HG03159 (cell line): Measurements from ENCODE around the gene EPHB2.

Experiments used
- ATAC-seq: cut with Tn5 transposase; IDR thresholded peaks from one replicate; pipeline ENCODE4 v1.9.1; 2021; ENCODE audit warnings: mild to moderate bottlenecking, moderate library complexity; ENCODE audit not compliant: unreplicated experiment

The EPHB2 gene

DNA sequence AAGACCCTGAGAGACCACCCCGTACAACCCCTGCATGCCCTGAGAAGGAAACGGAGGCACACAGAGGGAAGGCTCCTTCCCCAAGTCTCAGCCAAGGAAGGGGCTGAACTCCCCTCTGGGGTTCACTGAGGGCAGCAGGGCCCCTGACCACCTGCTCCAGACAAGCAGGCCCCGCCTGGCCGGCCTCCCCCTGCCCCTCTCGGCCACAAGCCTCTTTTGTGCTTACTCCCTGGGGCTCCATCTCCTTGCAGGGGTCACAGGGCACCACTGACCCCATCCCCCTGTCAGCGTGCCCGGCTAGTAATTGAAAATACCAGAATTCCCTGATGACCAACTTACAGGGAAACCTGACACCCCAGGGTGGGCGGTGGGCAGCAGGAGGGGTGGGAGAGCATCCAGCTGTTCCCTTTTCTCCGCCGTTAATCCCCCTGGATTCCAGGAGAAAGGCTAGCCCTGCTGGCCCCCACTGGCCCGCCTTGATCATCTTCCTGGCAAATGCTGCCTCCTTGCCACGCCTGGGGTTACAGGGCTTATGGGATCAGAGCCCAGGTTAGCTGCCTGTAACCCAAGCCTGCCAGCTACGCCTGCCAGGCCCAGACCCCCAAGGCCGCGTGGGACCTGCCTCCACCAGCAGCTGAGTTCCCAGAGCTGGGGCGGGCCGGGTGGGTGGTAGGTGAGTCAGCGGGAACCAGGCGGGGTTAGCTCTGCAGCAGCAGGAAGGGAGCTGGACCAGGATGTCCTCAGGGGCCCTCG is 165.9 kb downstream of the EPHB2 start:
- no peak for ATAC-seq

DNA sequence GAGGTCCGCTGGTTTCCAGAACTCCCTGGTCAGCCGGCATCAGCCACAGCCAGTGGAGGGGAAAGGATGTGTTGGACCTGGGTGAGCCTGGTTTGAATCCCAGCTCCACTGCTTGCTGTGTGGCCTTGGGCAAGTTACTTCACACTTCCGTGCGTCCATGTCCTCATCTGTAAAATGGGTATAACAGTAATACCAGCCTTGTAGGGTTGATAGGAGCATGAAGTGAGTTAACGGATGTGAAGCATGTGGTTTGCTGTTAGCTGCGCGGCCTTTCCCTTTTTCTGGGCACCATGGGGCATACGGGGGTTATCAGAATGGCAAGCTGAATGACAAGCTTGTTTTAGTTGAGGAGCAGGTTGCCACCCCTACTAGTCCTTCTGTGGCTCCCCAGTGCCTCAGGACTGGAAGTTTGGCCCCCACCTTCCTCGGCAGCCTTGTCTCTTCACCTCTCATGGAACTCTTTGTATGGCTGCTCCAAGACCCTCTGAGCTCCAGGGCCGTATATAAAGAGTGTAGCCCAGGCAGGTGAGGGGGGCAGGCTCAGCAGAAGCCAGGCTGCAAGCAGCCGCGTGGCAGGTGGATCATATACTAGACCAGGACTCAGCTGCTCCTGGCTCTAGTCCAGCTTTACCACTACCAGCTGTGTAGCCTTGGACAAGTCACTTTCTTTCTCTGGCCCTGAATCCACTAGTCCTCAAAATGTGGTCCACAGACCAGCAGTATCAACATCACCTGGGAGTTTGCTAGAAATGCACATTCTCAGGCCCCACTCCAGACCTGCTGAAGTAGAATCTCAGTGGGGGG is 166.7 kb downstream of the EPHB2 start:
- ATAC-seq, result no peak

DNA sequence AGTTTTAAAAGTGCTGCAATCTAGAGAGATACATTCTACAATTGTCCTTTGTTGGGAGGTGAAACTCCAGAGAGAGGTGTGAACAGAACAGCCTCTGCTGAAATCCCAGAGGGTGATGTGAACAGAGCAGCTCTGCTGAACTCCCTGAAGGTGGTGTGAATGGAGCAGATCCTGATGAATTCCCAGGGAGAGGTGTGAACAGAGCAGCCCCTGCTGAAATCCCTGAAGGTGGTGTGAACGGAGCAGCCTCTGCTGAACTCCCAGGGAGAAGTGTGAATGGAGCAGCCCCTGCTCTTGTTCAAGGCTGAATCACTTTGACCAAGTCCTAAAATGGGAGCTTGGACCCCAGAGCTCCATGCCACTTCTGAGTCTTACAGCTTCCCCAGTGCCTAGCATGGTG is 167.3 kb downstream of the EPHB2 start:
- no peak for ATAC-seq

DNA sequence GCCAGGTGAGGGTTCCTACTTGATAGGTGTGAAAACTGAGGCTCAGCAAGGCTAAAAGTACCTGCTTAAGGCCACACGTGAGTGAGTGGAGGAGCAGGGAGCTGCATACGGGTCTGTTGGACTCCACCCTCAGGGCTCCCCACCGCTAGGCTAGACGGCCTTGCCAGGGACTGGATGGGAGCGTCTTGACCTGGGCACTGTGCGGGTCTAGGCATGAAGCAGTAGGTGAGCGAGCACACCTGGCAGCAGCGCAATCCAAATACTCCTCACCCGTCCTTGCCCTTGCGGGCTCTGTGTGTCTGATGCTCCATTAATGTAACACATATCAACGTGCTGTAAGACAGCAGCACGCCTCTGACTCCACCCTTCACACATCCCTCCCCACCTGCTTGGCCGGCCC is 168.0 kb downstream of the EPHB2 start:
- ATAC-seq, result no peak

DNA sequence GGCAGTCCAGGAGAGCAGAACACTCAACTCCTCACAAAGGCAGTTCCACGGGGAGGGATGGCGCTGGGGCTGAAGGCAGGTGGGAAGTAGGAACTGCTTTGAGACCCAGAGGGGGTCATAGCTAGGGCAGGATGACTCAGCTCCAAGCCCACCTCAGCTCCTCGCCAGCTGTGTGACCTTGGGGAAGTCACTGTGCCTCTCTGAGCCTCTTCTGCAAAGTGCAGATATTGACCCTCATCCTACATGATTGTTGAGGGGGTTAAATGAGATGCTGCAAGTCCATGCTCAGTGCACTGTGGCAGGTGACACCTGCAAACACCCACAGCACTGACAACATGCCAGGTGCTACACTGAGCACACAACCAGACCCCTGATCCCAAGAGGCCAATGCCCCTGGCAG is 168.8 kb downstream of the EPHB2 start:
- ATAC-seq, result no peak

DNA sequence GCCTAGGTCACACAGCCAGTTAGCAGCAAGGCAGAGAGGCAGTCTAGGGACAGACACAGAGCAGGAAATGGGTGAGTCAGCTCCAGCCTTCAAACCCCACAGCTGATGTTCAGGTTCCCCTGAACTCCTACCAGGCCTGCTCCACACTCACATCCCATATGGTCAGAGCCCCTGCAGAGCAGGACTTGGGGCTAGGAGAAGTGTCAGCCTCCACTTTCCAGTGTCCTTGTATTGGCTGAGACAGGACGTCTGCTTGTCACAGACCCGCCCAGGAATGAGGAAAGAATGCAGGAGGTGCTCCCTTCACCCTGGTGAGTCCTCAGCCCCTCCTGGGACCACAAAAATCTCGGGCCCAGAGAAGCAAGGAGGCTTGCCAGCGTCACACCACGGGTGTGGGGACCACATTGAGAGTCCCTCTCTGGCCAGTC is 169.5 kb downstream of the EPHB2 start:
- no peak for ATAC-seq

DNA sequence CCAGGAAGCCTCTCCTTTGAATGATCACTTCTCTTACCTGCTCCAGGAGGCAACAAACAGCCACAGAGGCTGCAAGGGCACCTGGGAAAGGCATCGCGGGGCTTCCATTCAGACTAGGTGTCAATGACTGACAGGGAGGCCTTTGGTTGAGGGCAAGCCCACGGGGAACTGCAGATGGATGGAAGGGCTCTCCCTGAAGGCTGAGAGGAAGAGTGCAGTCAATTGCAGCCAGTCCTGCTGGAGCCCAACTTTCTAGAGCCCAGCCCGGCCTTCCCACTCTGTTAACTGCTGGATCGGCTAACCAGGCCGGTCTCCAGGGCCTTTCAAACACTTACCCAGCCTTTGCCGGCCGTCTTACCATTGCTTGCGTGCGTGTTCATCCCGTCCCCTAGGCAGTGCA is 172.8 kb downstream of the EPHB2 start:
- no peak for ATAC-seq

DNA sequence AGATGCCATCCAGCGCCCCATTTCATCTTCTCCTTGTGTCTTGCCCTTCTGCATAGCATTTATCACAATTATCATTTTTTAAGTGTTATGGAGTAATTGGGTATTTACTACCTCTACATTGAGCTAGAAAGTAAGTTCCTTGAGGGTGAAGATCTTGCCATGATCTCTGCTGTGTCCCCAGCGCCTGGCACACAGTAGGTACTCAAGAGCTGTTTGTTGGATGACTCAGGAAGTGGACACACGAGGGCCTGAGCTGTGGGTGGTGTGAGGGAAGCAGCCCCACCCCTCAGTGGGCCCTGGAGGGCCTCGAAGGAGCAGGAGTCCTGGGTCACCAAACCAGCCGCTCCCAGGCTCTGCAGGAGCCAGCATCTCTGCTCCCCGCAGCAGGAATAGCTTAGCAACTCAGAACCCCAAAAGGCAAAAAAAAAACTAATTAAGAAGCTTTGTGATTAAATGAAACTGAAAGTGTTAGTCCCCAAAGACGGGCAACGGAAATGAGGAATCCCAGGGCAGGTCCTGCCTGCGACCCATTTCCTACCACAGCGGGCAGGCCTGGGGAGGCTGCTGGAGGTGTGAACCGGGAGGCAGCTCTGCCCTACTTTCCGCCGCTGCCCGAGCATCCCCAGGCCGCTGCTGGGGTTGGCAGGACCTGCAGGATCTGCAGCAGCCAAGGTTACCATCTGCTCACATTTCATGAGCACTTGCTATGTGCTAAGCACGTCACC is 174.3 kb downstream of the EPHB2 start:
- ATAC-seq, result no peak

DNA sequence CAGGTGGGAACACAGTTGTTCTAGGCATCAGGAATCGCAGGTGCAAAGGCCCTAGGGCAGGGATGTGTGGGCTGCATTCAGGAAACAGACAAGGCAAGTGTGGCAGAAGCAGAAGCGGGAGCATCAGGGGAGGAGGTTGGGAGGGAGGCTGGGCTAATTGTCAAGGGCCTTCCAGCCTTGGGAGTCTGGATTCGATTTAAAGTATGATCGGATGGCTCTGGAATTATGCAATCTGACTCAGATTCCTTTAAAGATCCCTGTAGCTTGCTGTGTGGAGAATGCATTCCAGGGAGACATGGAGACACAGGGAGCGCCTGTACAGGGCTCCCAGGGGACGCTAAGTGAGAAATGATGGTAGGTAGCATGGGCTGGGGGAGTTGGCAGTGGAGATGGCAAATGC is 175.6 kb downstream of the EPHB2 start:
- no peak for ATAC-seq

DNA sequence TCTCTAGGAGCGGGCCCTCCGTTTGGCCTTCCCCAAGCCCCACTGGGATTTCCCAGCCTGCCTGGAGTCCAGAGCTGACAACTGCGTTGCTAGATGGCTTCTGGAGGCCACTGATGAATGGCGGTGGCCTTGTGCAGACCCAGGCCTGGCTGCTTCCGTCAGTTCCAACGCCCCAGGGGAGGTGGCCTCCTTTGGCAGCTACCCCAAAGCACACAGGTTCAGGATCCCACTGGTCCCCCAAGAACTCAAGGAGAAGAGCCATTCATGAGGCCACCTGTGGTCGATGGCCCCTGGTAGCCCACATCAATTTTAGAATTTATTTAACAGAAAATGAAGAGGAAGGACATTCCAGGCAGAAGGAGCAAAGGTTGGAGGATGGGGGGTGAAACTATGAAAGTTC is 176.9 kb downstream of the EPHB2 start:
- ATAC-seq, result no peak

DNA sequence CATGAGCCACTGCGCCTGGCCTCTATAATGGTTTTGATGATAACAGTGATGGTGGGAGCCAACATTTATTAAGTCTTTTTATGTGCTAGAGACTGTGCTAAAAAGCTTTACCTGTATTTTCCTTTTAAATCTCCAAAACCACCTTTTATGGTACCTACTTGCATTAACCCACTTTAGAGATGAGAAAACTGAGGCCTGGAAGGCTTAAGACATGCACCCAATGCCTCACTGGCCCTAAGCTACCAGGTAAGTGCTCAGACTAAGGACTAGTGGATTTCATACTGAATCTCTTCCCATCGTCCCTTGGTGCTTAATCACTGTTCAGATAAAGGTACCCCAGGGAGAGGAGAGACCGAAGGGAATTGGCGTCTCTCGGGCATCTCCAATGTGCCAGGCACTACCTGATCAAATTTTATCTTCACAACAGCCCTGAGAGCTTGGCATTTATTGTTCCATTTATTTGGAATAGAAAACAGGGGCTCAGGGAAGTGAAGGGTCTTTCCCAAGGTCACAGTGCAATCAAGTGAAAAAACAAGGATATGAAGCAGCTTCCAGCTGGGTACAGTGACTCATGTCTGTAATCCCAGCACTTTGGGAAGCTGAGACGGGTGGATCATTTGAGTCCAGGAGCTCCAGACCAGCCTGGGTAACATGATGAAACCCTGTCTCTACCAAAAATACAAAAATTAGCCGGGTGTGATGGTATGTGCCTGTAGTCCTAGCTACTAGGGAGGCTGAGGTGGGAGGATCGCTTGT is 177.9 kb downstream of the EPHB2 start:
- ATAC-seq, result no peak

DNA sequence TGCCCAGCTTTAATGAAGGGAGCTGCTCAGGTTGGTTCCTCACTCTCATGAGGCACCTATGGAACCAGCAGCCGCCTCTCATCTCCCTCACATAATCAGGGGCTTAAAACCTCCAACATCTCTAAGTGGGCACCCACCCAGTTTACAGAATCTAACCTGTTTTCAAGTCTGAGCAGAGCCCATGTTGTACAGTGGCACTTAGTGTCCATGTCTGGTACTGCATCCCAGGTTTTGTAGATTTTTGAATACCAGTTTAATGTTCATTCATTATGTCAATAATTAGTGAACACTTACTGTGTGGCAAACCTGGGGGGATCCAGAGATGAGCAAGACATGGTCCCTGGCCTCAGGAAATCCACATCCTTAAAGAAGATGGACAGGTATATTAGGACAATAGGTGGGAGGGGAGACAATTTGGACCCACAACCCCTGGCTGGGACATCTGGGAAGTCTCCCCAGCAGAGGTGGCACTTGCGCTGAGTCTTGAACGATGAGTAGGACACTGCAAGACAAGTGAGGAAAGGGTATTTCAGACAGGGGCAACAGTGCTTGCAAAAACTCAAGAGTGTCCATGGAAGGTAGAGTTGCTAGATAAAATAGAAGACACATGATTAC is 178.7 kb downstream of the EPHB2 start:
- no peak for ATAC-seq

DNA sequence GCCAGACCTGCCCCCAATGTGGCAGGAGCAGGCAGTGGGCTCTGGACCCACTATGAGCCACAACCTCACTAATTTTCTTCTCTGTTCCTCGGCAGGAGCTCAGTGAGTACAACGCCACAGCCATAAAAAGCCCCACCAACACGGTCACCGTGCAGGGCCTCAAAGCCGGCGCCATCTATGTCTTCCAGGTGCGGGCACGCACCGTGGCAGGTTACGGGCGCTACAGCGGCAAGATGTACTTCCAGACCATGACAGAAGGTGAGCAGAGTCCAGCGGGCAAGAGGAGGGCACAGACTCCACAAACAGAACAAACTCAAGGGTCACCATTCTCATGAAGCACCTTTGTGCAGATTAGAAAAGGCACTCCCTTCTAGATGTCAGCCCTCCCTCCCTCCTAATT is 182.2 kb downstream of the EPHB2 start:
- no peak for ATAC-seq

DNA sequence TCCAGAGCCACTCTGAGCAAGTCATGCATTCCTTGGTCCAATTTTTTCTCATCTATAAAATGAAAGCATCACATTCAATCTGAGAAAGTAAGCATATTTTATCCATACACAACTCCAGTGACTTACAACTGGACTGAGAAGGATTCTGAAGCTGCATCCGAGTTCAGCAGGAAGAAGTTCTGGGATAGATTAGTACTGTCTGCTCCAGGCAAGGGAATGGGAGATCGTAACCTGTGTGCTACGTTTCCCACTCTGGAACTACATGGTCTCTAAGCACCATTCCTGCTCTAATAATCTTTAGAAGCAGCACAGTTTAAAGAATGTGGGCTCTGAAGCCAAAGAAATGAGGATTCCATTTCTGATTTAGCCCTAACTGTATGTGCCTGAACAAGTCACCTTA is 182.7 kb downstream of the EPHB2 start:
- ATAC-seq, result no peak

DNA sequence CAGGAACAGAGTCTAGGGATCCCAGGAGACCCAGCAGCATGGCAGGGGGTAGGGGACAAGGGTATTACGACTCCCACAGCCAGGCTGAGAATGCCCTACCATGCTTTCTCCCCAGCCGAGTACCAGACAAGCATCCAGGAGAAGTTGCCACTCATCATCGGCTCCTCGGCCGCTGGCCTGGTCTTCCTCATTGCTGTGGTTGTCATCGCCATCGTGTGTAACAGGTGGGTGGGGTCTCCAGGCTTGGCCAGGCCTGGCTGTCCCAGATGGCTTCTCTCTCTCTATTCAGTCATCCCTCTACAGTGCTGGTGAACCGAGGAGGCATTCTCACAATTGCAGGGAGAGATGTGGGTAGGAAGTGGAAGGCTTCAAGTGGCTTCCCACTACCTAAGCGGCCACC is 184.7 kb downstream of the EPHB2 start:
- ATAC-seq, result no peak

DNA sequence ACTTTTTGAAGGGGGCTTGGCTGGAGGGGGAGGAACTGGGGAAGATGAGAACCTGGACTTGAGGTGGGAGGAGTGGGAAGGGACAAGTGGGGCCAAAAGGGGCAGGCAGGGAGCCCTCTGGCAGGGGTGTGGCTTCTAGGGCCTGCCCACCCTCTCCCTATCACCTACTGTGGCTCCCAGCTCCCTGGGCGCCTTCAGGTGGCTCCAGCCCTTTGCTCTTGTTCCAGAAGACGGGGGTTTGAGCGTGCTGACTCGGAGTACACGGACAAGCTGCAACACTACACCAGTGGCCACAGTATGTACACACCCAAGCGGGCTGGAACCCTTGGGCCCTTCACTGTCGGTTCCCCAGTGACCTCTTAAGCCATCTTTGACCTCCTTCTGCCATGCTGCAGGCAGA is 185.5 kb downstream of the EPHB2 start:
- no peak for ATAC-seq

DNA sequence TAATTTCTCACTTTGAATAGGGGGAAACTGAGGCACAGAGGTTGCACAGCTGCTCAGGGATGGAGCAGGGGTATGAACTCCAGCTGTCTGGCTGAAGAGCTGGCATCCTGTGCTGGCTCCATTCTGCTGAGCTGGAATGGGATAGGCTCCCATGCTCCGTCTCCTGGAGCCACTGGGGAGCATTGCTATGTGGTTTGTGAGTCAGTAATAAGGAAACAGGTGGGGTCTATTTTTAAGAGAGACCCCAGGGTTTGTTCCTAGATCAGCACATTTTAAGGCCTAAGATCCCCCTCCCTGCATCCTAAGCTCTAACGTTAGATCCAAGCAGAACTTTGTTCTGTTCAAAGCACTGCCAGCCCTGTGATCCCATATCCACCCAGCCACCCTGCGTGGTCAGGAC is 189.8 kb downstream of the EPHB2 start:
- ATAC-seq, result no peak

DNA sequence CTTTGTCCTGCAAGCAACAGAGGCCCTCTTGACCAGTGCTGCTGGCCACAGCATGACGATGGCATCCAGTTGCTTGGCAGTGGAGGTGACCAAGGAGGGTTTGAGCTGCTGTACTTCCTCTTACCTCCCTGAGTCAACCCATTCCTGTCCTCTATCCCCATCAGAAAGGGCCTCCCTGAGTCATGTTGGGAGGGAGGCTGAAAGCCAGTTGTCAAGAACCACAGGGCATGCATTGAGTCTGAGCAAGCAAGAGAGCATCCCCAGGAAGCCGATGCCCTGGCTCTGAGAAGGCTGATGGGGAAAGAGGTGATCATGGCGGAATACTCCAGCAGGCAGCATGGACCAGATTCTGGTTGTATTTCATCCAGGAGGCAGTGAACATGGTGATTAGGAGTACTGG is 192.5 kb downstream of the EPHB2 start:
- ATAC-seq, result no peak

DNA sequence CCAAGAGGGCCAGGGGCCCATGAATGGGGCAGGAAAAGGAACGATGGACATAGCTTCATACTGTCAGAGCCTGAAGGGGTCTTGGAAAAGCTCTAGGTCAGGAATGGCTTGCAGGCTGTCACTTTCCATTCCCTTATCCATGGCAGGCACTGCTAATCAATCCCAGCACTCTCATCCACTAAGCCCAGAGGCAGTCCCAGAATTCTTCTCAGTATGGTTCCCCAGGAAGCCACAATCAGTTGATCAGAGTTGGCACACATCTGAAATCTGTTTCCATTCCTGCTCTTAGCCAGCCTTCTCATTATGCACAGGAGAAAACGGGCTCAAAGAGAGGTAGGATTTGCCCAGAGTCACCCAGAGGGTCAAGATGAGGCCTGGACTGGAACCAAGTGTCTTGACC is 196.3 kb downstream of the EPHB2 start:
- no peak for ATAC-seq

DNA sequence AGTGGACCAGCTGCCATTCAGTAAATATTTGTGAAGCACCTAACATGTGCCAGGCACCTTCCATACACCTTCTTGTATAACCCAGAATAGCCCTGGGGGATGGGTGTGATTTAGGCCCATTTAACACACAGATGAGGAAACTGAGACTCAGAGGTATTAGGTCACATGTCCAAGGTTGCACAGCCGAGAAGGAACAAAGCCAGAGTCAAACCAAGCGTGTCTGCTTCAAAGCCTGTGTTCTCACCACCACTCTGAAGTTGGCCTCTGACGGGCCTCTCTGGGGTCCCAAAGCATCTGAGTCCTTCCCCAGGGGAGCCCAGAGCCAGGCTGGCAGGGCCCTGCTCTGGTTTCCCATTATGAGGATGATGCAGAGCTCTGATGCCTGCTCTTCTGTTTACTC is 196.9 kb downstream of the EPHB2 start:
- no peak for ATAC-seq
